GM19025 (cell line): ENCODE data around the gene RAF1.
"Not testable (repeated sequence)": the region's sequence is repeated elsewhere in the genome, so short reads cannot be mapped to it uniquely, and the experiment has no call there.

Source experiments
- ATAC-seq: cut with Tn5 transposase; IDR thresholded peaks from one replicate; pipeline ENCODE4 v1.9.1; 2021; ENCODE audit warnings: mild to moderate bottlenecking, low read depth, moderate library complexity; ENCODE audit not compliant: unreplicated experiment

Gene RAF1

DNA sequence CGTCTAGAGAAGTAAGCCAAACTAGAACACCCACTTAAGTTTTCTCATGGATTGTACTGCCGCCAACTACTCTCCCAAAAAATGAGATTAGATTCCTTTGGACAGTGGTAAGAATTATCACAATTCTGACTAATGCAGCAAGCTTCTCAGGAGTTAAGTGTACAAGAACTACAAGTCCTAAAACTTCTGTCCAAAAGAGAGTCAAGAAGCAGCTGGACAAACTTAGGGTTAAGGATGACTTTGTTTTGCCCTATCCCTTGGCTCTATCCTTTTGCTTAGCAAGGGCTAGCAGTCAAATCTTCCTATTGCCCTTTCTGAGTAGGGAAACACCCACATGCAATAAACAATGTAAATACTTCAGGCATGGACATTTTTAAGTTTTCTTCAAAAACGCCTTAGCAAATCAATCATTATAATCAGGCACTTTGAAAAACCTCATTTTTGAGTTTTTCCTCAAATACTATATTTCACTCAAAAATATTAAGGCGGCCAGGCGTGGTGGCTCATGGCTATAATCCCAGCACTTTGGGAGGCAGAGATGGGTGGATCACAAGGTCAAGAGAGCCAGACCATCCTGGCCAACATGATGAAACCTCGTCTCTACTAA is 19.5 kb downstream of the RAF1 start:
- no peak for ATAC-seq

DNA sequence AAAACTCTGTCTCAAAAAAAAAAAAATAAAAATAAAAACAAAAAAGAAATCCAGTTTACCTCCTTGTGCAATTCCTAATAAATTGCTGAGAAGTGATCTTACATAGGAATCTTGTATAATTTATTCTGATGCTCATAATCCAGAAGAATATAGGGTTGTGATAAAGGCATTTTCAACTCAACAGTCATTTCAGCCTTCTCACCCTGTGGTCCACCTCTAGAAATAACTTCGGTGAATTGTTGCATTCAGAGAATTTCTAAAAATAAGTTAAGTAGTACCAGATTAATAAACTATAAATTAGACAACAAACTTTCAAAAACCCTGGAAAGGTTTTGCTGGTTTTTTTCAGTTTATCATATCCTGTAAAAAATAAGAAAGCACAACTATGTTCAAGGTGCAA is 20.2 kb downstream of the RAF1 start:
- no peak for ATAC-seq

DNA sequence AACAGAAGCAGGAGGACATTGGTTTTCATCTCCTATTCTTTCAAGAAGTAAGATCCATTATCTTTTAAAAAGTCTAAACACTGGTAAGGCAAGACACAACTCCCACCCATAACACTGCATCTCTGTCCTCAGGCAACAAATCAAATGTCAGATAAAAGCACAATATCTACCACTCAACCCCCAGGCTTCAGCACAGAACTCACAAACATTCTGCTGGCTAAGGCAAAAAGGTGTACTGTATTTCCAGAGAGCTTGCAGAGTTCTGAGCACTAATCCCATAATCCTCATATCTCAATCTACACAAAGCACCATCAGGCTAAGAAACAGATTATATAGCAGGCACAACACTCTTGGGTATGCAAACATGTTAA is 20.9 kb downstream of the RAF1 start:
- ATAC-seq: no peak

DNA sequence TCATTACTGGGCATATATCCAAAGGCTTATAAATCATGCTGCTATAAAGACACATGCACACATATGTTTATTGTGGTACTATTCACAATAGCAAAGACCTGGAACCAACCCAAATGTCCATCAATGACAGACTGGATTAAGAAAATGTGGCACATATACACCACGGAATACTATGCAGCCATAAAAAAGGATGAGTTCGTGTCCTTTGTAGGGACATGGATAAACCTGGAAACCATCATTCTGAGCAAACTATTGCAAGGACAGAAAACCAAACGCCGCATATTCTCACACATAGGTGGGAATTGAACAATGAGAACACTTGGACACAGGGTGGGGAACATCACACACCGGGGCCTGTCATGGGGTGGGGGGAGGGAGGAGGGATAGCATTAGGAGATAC is 23.1 kb downstream of the RAF1 start:
- ATAC-seq: not testable (repeated sequence)

DNA sequence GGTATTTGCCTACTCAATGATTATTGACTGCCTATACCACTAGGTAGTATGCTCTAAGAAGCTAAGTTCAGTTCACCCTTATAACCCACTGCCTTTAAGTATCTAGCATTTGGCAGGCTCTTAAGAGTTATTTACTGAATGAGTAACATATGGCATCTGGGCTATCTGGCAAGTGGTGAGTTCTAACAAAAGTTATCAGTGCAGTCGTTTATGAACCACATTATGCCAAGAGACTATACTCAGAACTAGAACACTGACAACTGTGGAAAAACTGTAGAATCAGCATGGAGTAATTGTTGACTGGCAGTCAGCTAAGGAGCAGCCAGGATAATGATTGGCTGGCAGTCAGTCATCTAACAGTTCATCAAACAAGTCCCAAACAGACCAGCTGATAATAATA is 25.8 kb downstream of the RAF1 start:
- ATAC-seq: no peak

DNA sequence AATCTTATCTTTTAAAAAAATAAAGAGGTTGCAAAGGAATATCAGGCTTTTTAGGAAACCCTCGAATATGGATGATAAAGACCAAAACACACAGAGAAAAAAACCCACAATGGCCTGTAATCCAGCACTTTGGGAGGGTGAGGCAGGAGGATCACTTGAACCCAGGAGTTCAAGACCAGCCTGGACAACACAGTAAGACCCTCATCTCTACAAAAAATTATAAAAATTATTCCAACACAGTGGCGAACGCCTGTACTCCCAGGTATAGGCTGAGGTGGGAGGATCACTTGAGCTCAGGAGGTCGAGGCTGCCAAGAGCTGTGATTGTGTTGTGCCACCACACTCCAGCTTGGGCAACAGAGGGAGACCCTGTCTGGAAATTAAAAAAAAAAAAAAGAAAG is 30.8 kb downstream of the RAF1 start:
- no peak for ATAC-seq

DNA sequence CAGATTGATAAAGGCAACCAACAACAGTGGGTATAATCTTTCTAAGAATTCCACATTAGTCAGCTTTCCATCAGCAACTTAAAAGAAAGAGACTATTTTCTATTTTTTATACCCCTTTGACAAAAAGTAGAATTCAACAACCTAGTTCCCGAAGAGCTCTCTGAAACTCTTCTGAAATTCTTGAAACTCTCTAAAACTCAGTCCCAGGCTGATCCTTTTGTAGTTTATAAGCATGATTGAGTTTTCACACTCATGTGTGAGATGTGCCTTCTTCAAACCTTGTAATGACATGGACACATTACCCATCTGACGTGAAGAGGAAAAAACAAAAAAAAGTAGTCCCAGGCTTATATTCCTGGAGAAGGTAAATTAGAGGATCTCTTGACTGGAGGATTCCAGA is 31.4 kb downstream of the RAF1 start:
- no peak for ATAC-seq

DNA sequence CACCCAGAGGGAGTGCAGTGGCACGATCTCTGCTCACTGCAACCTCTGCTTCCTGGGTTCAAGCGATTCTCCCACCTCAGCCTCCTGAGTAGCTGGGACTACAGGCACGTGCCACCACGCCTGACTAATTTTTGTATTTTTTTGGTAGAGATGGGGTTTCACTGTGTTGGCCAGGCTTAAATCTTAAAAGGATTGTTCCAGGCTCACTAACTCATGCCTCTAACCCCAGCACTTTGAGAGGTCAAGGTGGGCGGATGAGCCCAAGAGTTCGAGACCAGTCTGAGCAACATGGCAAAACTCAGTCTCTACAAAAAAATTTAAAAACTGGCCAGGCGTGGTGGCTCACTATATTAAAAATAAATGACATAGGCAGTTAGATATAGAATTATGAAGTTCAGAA is 33.1 kb downstream of the RAF1 start:
- ATAC-seq: not testable (repeated sequence)

DNA sequence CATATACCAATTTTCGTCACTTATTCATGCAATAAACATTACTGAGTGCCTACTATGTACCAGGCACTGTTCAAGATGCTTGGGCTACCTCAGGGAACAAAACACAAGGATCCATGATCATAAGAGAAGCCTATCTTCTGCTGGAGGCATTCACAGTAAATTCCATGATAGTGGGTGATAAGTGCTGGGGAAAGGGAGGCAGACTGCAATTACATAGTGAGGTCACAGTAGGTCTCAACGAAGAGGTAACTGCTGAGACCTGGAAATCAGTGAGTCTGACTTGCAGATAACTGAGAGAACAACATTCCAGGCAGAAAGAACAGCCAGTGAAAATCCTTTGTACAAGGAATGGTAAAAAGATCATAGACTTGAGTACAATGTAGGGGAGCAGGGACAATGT is 33.6 kb downstream of the RAF1 start:
- ATAC-seq: no peak

DNA sequence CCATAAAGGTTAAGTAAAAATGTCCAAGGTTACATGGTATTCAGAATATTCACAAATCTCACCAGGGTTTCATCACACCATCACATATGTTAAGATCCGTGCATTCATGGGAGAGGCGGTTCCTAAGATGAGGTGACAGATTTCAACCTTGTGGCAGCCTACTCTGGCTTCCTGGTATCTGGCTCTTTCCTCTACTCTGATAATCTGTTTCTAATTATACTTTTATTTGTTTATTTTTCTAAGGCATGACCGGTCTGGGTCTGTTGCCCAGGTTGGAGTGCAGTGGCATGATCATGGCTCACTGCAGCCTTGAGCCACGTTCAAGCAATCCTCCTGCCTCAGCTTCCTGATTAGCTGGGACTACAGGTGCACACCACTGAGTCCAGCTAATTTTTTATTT is 34.4 kb downstream of the RAF1 start:
- ATAC-seq: no peak

DNA sequence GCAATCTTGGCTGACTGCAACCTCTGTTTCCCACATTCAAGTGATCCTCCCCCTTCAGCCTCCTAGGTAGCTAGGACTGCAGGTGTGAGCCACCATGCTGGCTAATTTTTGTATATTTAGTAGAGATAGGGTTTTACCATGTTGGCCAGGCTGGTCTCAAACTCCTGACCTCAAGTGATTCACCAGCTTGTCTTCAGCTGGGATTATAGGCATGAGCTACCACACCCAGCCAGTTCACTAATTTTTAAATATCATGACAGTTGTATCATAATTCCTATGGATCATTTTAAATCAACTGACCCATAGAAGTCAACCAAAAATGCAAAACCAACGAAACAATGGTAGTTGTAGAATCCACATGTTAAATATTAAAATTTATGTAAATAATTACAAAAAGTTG is 35.1 kb downstream of the RAF1 start:
- no peak for ATAC-seq

DNA sequence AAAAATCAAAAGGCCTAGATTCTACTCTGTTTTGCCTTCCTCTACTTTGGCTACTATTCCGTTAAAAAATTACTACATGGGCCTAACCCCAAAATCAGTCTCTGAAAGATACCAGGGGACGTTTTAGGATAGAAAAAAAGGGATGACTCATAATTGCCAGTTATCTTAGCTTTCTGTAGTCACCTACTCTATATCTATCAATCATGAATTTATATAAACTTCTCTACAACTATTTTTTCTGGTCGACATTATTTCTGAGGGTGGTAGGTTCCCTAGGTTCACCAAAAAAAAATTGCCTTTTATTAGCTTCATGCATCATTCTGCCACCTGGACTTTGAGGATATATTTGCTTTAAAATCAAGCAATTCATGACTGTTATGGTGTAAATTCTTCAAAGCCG is 36.5 kb downstream of the RAF1 start:
- no peak for ATAC-seq

DNA sequence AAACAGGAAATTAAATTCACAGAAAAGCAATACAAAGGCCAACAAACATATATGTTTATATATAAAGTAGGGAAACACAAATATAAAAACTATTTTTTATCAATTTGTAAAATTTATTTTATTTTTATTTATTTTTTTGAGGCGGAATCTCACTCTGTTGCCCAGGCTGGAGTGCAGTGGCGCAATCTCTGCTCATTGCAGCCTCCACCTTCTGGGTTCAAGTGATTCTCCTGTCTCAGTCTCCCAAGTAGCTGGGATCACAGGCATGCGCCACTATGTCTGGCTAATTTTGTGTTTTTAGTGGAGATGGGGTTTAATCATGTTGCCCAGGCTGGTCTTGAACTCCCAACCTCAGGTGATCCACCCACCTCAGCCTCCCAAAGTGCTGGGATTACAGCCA is 39.0 kb downstream of the RAF1 start:
- ATAC-seq: not testable (repeated sequence)

DNA sequence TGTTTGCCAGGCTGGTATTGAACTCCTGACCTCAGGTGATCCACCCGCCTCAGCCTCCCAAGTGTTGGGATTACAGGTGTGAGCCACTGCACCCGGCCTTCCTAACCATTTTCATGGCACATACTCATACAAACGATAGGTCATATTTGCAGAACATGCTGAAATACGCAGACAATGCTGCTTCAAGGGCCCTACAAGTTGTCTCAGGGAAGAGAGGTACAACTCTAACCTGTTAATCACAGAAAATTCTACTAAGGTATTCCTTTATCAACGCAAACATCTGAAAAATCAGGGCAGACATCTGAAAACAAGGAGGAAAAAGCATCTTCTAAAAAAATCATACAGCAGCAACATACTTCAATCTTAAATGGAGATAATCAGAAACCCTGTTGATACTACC is 39.9 kb downstream of the RAF1 start:
- no peak for ATAC-seq

DNA sequence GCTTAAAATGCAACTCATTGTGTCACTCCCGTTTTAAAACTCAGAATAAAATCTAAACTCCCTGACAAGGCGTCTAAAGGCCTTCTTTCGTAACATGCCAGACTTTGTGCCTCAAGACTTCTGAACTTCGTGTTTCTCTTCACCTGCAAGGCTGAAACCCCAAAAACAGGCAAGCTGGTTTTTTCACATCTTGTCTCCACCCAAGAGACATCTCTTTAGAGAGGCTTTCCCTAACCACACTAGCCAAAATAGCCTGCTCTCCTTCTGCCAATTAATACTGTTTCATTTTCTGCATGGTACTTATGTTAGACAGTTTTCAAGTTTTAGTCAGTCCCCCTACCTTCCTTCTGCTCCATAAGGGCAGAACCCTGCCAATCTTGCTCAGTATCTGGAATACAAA is 41.6 kb downstream of the RAF1 start:
- no peak for ATAC-seq

DNA sequence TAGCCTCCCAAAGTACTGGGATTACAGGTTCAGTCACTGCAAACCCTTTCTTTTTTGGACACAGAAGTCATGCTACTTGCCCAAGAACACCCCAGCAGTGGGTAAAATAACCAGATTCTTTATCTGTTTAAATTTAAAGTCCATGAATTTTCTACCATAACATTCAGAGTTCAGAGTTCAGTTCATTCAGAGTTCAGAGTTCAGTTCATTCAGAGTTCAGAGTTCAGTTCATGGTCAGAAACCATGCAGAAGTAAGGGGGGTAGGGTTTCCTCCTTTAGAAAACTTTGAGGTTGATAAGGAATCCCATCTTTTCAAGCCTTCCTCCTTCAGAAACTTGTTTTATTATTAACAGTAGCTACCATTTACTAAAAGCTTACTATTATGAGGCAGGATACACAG is 43.2 kb downstream of the RAF1 start:
- ATAC-seq: no peak

DNA sequence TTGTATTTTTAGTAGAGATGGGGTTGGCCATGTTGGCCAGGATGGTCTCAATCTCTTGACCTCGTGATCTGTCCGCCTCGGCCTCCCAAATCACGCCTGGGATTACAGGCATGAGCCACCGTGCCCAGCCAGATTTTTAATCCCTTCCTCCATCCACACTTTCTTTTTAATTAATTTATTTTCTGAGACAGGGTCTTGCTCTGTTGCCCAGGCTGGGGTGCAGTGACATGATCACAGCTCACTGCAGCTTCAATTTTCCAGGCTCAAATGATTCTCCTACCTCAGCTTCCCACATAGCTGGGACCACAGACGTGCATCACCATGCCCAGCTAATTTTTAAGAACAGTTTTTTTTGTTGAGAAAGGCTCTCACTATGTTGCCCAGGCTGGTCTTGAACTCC is 43.6 kb downstream of the RAF1 start:
- ATAC-seq: no peak

DNA sequence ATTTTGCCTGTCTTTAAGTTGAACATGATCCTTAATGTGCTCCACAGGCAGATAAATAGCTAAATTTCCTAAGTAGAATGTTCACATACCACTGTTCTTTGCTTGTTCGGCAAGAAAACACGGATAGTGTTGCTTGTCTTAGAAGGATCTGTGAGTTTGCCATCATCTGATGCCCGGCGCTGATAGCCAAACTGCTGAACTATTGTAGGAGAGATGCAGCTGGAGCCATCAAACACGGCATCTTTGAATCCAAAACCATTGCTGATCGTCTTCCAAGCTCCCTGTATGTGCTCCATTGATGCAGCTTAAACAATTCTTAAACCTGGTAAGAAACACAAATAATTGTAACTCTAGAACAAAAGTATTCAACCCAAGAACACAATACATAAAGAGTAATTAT is 45.5 kb downstream of the RAF1 start:
- ATAC-seq: no peak

DNA sequence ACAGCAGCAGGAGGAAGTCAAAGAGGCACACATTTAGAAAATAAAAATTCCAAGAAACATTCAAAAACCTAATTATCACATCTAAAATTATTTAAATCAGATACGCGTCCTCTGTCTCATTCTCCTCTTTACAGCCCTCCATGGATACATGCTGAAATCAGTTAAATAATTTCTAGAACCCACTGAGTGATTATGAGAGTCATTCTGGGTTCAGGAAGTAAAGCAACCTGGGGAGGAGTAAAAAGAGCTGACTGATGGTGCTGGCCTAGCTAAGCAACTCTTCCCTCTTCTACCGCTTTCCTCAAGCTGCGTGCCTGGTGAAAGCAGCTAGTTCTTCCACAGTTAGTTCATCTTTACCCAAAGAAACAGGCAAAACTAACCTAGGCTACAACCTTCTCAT is 48.7 kb downstream of the RAF1 start:
- no peak for ATAC-seq

DNA sequence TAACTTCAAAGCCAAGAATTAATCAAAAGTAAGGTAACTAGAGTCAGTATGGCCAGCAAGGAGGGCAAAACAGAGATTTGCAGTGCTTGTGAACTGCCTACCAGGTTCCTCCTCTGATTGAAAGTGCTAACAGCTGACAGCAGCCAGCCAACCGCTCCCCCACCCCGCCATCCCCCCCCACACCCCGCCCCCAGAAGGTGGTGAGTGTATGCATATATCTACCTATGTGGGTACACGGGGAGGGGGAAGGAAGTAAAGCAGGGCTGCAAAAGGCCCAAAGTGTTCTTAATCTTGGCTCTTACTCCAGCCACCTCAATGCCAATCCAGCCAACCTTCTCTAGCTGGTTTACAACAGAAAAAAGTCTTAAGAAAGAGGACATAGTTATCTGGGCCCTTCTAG is 50.7 kb downstream of the RAF1 start:
- ATAC-seq: no peak

DNA sequence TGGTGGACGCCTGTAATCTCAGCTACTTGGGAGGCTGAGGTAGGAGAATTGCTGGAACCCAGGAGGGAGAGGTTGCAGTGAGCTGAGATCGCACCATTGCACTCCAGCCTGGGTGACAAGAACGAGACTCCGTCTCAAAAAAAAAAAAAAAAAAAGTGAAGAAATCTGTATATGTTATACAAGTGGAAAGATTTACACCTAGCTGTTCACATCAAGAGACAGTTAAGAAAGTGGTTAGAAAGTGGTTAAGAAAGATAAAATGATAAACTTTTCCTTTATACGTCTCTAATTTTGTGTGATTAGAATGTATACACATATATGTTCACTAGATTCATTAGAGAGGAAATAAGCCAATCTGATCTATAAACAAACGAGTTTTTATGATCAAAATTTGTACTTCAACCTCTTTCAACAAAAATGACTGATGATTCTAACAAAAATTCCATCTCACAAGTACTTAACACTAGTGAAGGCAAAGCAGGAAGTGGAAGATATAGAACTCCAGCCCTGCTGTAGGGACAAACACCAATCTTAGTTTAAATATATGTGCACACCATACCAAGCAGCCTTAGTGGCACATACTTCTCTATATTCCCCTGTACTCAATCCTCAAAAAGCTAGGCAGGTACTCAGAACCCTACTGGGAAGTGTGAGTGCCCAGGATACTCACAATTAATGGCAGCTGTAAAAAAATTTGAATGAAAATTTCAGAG is 51.2 kb downstream of the RAF1 start:
- ATAC-seq: no peak

DNA sequence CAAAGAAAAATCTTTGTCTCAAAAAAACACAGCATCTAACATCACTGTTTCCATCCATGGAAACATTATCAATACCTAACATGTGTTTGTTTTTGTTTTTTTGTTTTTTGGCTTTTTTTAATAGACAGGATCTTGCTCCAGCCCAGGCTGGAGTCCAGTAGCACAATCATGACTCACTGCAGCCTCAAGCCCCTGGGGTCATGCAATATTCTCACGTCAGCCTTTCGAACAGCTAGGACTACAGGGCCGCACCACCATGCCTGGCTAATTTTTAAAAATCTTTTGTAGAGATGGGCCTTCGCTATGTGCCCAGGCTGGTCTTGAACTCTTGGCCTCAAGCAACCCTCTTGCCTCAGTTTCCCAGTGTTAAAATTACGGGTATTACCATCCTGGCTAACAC is 52.8 kb downstream of the RAF1 start:
- ATAC-seq: no peak

DNA sequence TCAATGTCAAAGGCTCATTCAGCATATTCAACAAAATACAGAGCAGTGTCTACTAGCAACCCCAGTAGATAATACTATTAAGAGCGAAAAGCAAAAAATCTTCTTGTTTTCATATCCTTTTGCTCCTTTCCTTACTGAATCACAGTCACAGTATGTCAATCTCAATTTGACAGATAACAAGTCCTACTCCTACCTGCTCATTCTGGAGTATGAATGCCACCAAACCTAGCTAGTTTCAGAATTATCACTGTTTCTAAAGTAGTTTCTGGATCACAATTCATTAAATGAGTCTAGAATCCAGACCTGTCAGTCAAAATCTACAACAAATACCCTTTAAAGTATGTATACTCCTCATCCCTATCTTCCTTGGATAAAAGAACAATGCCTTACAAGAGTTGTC is 55.5 kb downstream of the RAF1 start:
- ATAC-seq: no peak
